ENCODE measurements around the gene MYO18A. TPM values are rescaled to one million over a fixed set of nuclear protein-coding genes. Genes with fewer than 3 reads are reported as not detected.

Gene MYO18A
- total and polyA plus RNA-seq, 5 experiments from 2014 or later = 4.6 to 69.3 (median 12.6) TPM

DNA sequence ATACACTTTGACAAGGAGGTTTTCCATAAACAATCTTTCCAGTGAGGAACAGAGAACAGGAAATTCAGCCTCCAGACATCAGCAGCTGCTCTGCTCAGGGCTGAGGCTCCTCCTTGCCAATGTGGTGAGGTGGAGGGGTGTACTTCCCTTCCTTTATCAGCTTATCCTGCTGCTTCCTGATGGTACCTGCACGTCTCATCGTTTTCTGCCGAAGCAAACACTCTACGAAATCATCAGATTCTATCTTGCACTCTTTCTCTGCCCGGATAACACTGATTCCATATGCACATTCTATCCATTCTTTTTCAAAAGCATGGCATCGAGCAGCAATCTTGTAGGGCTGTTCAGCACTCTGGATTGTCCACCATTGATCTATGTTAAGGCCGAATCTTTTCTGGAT lies 159.0 kb downstream of the MYO18A start:
- DNase-seq (no peak), ATAC-seq (no peak)
- POLR2A ChIA-PET = interaction anchor here (0.7 kb wide), 1 partner anchor 27 kb away, joined by 3 read pairs; no protein-coding TSS in a partner anchor
- peak overlapping the region in 3 of 10 donors; percentile 2 to 44 (median 36) for H3K4me3 Mint-ChIP-seq
- H3K4me1 Mint-ChIP-seq = peaks cover 6 to 9% (median 8%) of the 10 kb centered on the region in 4 donors
- peaks cover 22 to 78% (median 55%) of the 10 kb centered on the region in 5 donors for H3K27me3 Mint-ChIP-seq
- H3K9me3 Mint-ChIP-seq = no peaks in the 10 kb centered on the region
- no peak overlapping the region for H3K27ac Mint-ChIP-seq
- peaks cover 0 to 8% (median 0%) of the 10 kb centered on the region in 3 donors for H3K36me3 Mint-ChIP-seq

Other genes starting within 250 kb of the MYO18A start
- gene PHF12, start 228.9 kb downstream of the MYO18A start, total RNA-seq = 100 to 1,000 TPM; 117 to 124 TPM
- 10 to 100 TPM in 1 of 3 donors, 1 to 10 TPM in 2; 5.2 to 12.0 (median 6.2) TPM for gene PHF12, start 228.9 kb downstream of the MYO18A start, polyA plus RNA-seq
- gene SEZ6, start 174.4 kb downstream of the MYO18A start, total RNA-seq = not detected
- 1 to 10 TPM in 1 of 3 donors, under 1 TPM in 2; 0.40 to 1.5 (median 0.85) TPM for gene SEZ6, start 174.4 kb downstream of the MYO18A start, polyA plus RNA-seq
- 1 to 10 TPM; 7.3 to 8.7 TPM for gene PIPOX, start 137.3 kb downstream of the MYO18A start, total RNA-seq
- gene PIPOX, start 137.3 kb downstream of the MYO18A start, polyA plus RNA-seq = 1 to 10 TPM; 1.2 to 1.5 (median 1.3) TPM
- not detected for gene CRYBA1, start 66.5 kb upstream of the MYO18A start, total RNA-seq
- gene CRYBA1, start 66.5 kb upstream of the MYO18A start, polyA plus RNA-seq = not detected
- gene NUFIP2, start 113.8 kb upstream of the MYO18A start, total RNA-seq = 10 to 100 TPM; 71.3 to 89.3 TPM
- gene NUFIP2, start 113.8 kb upstream of the MYO18A start, polyA plus RNA-seq = 10 to 100 TPM in 2 of 3 donors, 1 to 10 TPM in 1; 9.2 to 11.9 (median 11.5) TPM
- 10 to 100 TPM; 62.2 to 63.8 TPM for gene TAOK1, start 210.0 kb upstream of the MYO18A start, total RNA-seq
- 1 to 10 TPM; 2.4 to 3.5 (median 3.1) TPM for gene TAOK1, start 210.0 kb upstream of the MYO18A start, polyA plus RNA-seq

Measured in naive thymus-derived CD8-positive, alpha-beta T cell (primary cell).